ENCODE data around the gene WFIKKN2. TPM values are rescaled to one million over a fixed set of nuclear protein-coding genes. Genes with fewer than 3 reads are reported as not detected.
A peak's percentile ranks its signal among the peaks of the same experiment; 100 is the strongest.

WFIKKN2 gene
- total RNA-seq, 1 experiment from 2014 or later = 0.05 TPM

DNA sequence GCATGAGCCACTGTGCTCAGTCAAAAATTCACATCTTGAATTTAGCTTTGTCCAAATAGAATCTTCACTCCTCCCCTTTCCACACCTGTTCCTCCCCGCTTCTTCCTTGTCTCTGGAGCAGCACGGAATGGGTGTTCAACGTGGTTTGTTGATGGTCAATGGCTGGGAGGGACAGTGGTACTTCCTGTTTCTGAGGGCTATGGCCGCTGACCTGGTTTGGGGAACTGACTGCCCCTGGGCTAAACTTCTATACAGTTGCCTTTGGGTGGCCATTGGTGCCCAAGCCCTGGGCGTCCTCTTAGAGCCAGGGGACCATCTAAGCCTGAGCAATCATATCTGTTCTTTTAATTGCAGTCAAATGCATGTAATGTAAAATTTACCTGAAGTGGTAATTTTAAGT is 19.1 kb upstream of the WFIKKN2 start:
- H4K20me1 ChIP-seq (ENCODE audit: insufficient read depth) = no peaks in the 10 kb centered on the region
- CTCF ChIA-PET = interaction anchor here (1.0 to 1.5 kb wide), 2 partner anchors 26 to 29 kb away, joined by 3 read pairs; no protein-coding TSS in a partner anchor
- intact Hi-C loops (cut with micrococcal nuclease) = no loop called here
- no peaks in the 10 kb centered on the region for H3K9me3 ChIP-seq (ENCODE audit: control insufficient read depth in 1 of 2, insufficient read depth in 1 of 2, low read depth in 1 of 2, low read length in 2 of 2)
- H3K9me2 ChIP-seq (ENCODE audit: insufficient read depth) = no peaks in the 10 kb centered on the region
- POLR2A ChIA-PET = no interaction called here
- no peaks in the 10 kb centered on the region for H3K27me3 ChIP-seq (ENCODE audit: insufficient read depth, low read length)
- no peaks in the 10 kb centered on the region for H3K79me2 ChIP-seq (ENCODE audit: insufficient read depth, low read length)
- TF ChIP-seq JUND (IDR thresholded peaks at IDR 0.05) (no peak), SRF (IDR thresholded peaks at IDR 0.05; ENCODE audit: low read depth) (no peak)
- TF ChIP-seq, protein P1, sequence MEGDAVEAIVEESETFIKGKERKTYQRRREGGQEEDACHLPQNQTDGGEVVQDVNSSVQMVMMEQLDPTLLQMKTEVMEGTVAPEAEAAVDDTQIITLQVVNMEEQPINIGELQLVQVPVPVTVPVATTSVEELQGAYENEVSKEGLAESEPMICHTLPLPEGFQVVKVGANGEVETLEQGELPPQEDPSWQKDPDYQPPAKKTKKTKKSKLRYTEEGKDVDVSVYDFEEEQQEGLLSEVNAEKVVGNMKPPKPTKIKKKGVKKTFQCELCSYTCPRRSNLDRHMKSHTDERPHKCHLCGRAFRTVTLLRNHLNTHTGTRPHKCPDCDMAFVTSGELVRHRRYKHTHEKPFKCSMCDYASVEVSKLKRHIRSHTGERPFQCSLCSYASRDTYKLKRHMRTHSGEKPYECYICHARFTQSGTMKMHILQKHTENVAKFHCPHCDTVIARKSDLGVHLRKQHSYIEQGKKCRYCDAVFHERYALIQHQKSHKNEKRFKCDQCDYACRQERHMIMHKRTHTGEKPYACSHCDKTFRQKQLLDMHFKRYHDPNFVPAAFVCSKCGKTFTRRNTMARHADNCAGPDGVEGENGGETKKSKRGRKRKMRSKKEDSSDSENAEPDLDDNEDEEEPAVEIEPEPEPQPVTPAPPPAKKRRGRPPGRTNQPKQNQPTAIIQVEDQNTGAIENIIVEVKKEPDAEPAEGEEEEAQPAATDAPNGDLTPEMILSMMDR (IDR thresholded peaks at IDR 0.05 in 2 of 3, conservative IDR thresholded peaks at IDR 0.05 in 1 of 3; ENCODE audit: borderline replicate concordance in 1 of 3, insufficient read depth in 1 of 3, low read depth in 2 of 3, low read length in 2 of 3) = no peak
- H3K9ac ChIP-seq (ENCODE audit: low read length) = no peak overlapping the region
- no TSS peak for BruUV-seq (replicated peaks)
- H2AFZ ChIP-seq (ENCODE audit: low read depth, low read length, poor library complexity, severe bottlenecking) = peak overlapping the region; percentile 97
- no peak overlapping the region for H3K4me2 ChIP-seq (ENCODE audit: low read length)
- H3K4me3 ChIP-seq (replicated peaks in 1 of 2; ENCODE audit: low read depth in 1 of 2, low read length in 2 of 2) = no peak overlapping the region
- no peaks in the 10 kb centered on the region for H3K36me3 ChIP-seq (ENCODE audit: control insufficient read depth in 1 of 2, insufficient read depth in 2 of 2, low read length in 2 of 2)
- no peak overlapping the region for H3K27ac ChIP-seq (ENCODE audit: low read depth, low read length)
- H3K4me1 ChIP-seq (ENCODE audit: control insufficient read depth in 1 of 2, insufficient read depth in 2 of 2, low read length in 2 of 2) = peaks cover 20 to 28% of the 10 kb centered on the region in 2 experiments
- RAD21 ChIA-PET (ENCODE audit: low non-redundant PET in 1 of 2, low total read pairs in 2 of 2, uncharacterized antibody in 2 of 2, unreplicated experiment in 2 of 2) = interaction anchor here in 1 of 2 experiments (0.6 kb wide), 1 partner anchor 332 kb away, joined by 9 read pairs; no protein-coding TSS in a partner anchor
- DNase-seq (ENCODE audit: low read depth, low spot score) = no peak
- no peak for ATAC-seq

DNA sequence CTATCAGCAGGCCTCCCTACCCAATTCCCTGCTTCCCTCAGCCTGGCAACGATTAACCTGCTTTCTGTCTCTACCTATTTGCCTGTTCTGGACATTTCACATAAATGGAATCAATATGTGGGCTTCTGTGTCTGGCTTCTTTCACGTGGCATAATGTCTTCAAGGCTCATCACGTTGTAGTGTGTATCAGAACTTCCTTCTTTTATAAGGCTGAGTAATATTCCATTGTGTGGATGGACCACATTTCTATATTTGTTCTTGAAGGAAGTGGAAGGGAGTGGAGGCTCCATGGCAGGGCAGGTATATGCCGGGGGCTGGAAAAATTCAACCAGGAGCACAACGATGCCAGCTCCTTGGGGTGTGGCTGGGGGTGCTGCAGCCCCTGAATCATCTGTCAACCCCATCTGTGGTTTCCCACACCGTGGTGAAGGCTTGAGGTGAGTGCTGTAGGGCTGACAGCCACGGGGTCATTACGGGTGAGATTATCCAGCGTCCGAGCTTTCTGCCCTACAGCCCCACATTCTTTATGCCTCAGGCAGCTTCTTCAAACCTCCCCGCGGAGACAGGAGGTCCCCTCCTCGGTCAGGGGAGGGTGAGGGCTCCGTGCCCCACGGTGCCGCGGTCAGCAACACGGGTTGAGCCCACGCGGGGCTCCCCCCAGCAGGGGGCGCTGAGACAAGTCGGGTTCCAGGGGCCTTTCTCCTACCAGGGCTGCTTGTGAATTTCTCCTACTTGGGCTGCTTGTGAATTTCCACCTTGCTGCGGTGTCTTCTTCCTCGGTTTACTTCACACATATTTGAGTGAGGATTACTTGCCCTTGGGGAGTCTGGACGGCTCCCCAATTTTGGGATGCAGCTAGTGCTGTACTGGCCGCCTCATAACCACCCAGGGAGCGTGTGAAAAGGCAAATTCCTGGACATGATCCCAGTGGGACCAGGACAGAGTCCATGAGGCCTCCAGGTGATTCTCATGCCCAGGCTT is 18.3 kb upstream of the WFIKKN2 start:
- Histone ChIP-seq H3K27ac (ENCODE audit: low read depth, low read length) (peak overlapping the region; percentile 20), H3K9me3 (ENCODE audit: control insufficient read depth in 1 of 2, insufficient read depth in 1 of 2, low read depth in 1 of 2, low read length in 2 of 2) (no peaks in the 10 kb centered on the region), H3K36me3 (ENCODE audit: control insufficient read depth in 1 of 2, insufficient read depth in 2 of 2, low read length in 2 of 2) (no peaks in the 10 kb centered on the region), H3K9ac (ENCODE audit: low read length) (peak overlapping the region; percentile 38), H3K4me1 (ENCODE audit: control insufficient read depth in 1 of 2, insufficient read depth in 2 of 2, low read length in 2 of 2) (peaks cover 20 to 32% of the 10 kb centered on the region in 2 experiments), H3K9me2 (ENCODE audit: insufficient read depth) (no peaks in the 10 kb centered on the region), H4K20me1 (ENCODE audit: insufficient read depth) (no peaks in the 10 kb centered on the region), H3K27me3 (ENCODE audit: insufficient read depth, low read length) (no peaks in the 10 kb centered on the region), H3K79me2 (ENCODE audit: insufficient read depth, low read length) (no peaks in the 10 kb centered on the region), H2AFZ (ENCODE audit: low read depth, low read length, poor library complexity, severe bottlenecking) (peak overlapping the region; percentile 97), H3K4me3 (replicated peaks in 1 of 2; ENCODE audit: low read depth in 1 of 2, low read length in 2 of 2) (peak overlapping the region; percentile 29 to 50), H3K4me2 (ENCODE audit: low read length) (peak overlapping the region; percentile 67)
- CTCF ChIA-PET = interaction anchor here (0.5 to 2.9 kb wide), 13 partner anchors 10 to 617 kb away, joined by 3 to 16 read pairs (median 5); no protein-coding TSS in a partner anchor
- RAD21 ChIA-PET (ENCODE audit: low non-redundant PET in 1 of 2, low total read pairs in 2 of 2, uncharacterized antibody in 2 of 2, unreplicated experiment in 2 of 2) = no interaction called here
- no TSS peak for BruUV-seq (replicated peaks)
- DNase-seq (ENCODE audit: low read depth, low spot score) (peak; percentile 34), ATAC-seq (peak; percentile 86)
- POLR2A ChIA-PET = no interaction called here
- intact Hi-C loops (cut with micrococcal nuclease) = loop anchor here (1.0 kb wide), 1 partner anchor 139 kb away; no protein-coding TSS in a partner anchor
- no peak for TF ChIP-seq ZNF274 (IDR thresholded peaks at IDR 0.05; ENCODE audit: low read depth, low read length)
- peak; percentile 25 for TF ChIP-seq YY1 (IDR thresholded peaks at IDR 0.05; ENCODE audit: extremely low read depth, insufficient replicate concordance, low read depth, low read length)
- TF ChIP-seq CEBPB (IDR thresholded peaks at IDR 0.05; ENCODE audit: low read depth) = no peak
- 0 out of 2 replicates have a peak, but pooled peaks have one; percentile 5 for TF ChIP-seq CBX3 (IDR thresholded peaks at IDR 0.05; ENCODE audit: low read depth)
- TF ChIP-seq, protein P1 (IDR thresholded peaks at IDR 0.05 in 2 of 3, conservative IDR thresholded peaks at IDR 0.05 in 1 of 3; ENCODE audit: borderline replicate concordance in 1 of 3, insufficient read depth in 1 of 3, low read depth in 2 of 3, low read length in 2 of 3) = peak; percentile 73 to 100 (median 99)
- peak; percentile 52 for TF ChIP-seq RAD21 (IDR thresholded peaks at IDR 0.05; ENCODE audit: low read depth)
